Fibroblast of lung (primary cell): ENCODE measurements around the gene NEB. TPM values are rescaled to one million over a fixed set of nuclear protein-coding genes. Genes with fewer than 3 reads are reported as not detected.
"Not testable (repeated sequence)": the region's sequence is repeated elsewhere in the genome, so short reads cannot be mapped to it uniquely, and the experiment has no call there.

Experiments
- DNase-seq, 2 donors: peaks; one replicate each; pipeline versions ENCODE4 v3.0.0 to v3.0.0-alpha.2; 2010; ENCODE audit warnings: low read depth in 2 of 2
- H2AFZ ChIP-seq: 2 replicates; pipeline ENCODE4 v1.5.1; 2012; ENCODE audit warnings: low read length, control low read depth, inconsistent platforms
- H3K27ac ChIP-seq: 2 replicates; pipeline ENCODE4 v1.5.1; 2011; ENCODE audit warnings: low read length, control low read depth; ENCODE audit not compliant: insufficient read depth
- H3K27me3 ChIP-seq: 2 replicates; pipeline ENCODE4 v1.5.1; 2011; ENCODE audit warnings: mild to moderate bottlenecking, low read length; ENCODE audit not compliant: control insufficient read depth, insufficient read depth
- H3K36me3 ChIP-seq: 2 replicates; pipeline ENCODE4 v1.5.1; 2011; ENCODE audit warnings: low read length; ENCODE audit not compliant: control insufficient read depth, insufficient read depth
- H3K4me1 ChIP-seq: 2 replicates; pipeline ENCODE4 v1.5.1; 2011; ENCODE audit warnings: low read length; ENCODE audit not compliant: control insufficient read depth, insufficient read depth; ENCODE audit errors: extremely low read depth
- H3K4me2 ChIP-seq: 2 replicates; pipeline ENCODE4 v1.5.1; 2011; ENCODE audit warnings: low read length, control low read depth; ENCODE audit not compliant: insufficient read depth; ENCODE audit errors: extremely low read depth
- H3K4me3 ChIP-seq, 4 experiments: fragments of 200-600 bp in 1 of 4; sonication (generic) in 1 of 4; replicated peaks in 1 of 4; 2 replicates each; pipeline ENCODE4 v1.5.1; 2011 to 2016; ENCODE audit warnings: low read length in 4 of 4, low read depth in 3 of 4, mild to moderate bottlenecking in 3 of 4, control low read depth in 2 of 4, inconsistent platforms in 1 of 4, mixed read lengths in 1 of 4; ENCODE audit not compliant: insufficient read depth in 1 of 4; ENCODE audit errors: control extremely low read depth in 1 of 4
- H3K79me2 ChIP-seq: 2 replicates; pipeline ENCODE4 v1.5.1; 2012; ENCODE audit warnings: mild to moderate bottlenecking, low read length, inconsistent platforms; ENCODE audit not compliant: control insufficient read depth, insufficient read depth
- H3K9ac ChIP-seq: 2 replicates; pipeline ENCODE4 v1.5.1; 2011; ENCODE audit warnings: mild to moderate bottlenecking, low read length, control low read depth; ENCODE audit not compliant: insufficient read depth
- H3K9me3 ChIP-seq: 2 replicates; pipeline ENCODE4 v1.5.1; 2012; ENCODE audit warnings: low read depth, low read length; ENCODE audit not compliant: control insufficient read depth, insufficient read depth
- H4K20me1 ChIP-seq: 2 replicates; pipeline ENCODE4 v1.5.1; 2011; ENCODE audit warnings: low read length; ENCODE audit not compliant: control insufficient read depth, insufficient read depth; ENCODE audit errors: extremely low read depth
- CTCF ChIP-seq, 2 donors: IDR thresholded peaks in 1 of 2; conservative IDR thresholded peaks in 1 of 2; 1 replicate in 1 of 2; 2 replicates in 1 of 2; pipeline ENCODE4 v1.5.1; 2011 to 2012; ENCODE audit warnings: low read length in 2 of 2, control low read depth in 1 of 2, inconsistent platforms in 1 of 2, low read depth in 1 of 2, mild to moderate bottlenecking in 1 of 2
- EZH2 ChIP-seq: IDR thresholded peaks from 2 replicates; pipeline ENCODE4 v1.5.1; 2012; ENCODE audit warnings: low read length, control low read depth, mild to moderate bottlenecking; ENCODE audit errors: missing control alignments
- polyA plus RNA-seq, 2 donors: library from polyadenylated mRNA; depleted of rRNA in 1 of 2; stranded (reverse) in 1 of 2; unstranded in 1 of 2; fragments of >200 nt; gene quantifications; 2 replicates each; pipeline ENCODE4 v1.2.1, GENCODE V29; 2011 to 2012; ENCODE audit warnings: missing spikeins in 1 of 2
- total RNA-seq: library from RNA; depleted of rRNA; stranded (reverse); fragments of >200 nt; gene quantifications from 2 replicates; pipeline ENCODE4 v1.2.1, GENCODE V29; 2014

NEB gene
- total and polyA plus RNA-seq, 2 donors (not counting 1 experiment from before 2014, with no cell fraction given): 0.17 to 0.26 TPM

- Histone ChIP-seq H2AFZ (no peak overlapping the region), H3K27me3 (no peaks in the 10 kb centered on the region), H3K36me3 (no peaks in the 10 kb centered on the region), H3K4me1 (no peaks in the 10 kb centered on the region), H3K9ac (no peak overlapping the region), H4K20me1 (no peaks in the 10 kb centered on the region), H3K4me2 (no peak overlapping the region), H3K27ac (no peak overlapping the region), H3K4me3 (no peak overlapping the region), H3K79me2 (no peaks in the 10 kb centered on the region), H3K9me3 (no peaks in the 10 kb centered on the region)
- no peak for DNase-seq
- TF ChIP-seq EZH2: no peak
- TF ChIP-seq CTCF (conservative IDR thresholded peaks at IDR 0.05 in 1 of 2, IDR thresholded peaks at IDR 0.05 in 1 of 2; ENCODE audit: low read depth in 1 of 2, low read length in 2 of 2): no peak
Measured at GRCh38 chr2:151610310-151610709, 124.0 kb downstream of the NEB start.

GRCh38 chr2:151609705-151610104, 124.6 kb downstream of the NEB start:
- H3K36me3 ChIP-seq: no peaks in the 10 kb centered on the region
- H3K9me3 ChIP-seq: no peaks in the 10 kb centered on the region
- no peak for DNase-seq
- H3K4me3 ChIP-seq: no peak overlapping the region
- H3K4me1 ChIP-seq: no peaks in the 10 kb centered on the region
- H3K79me2 ChIP-seq: no peaks in the 10 kb centered on the region
- H2AFZ ChIP-seq: no peak overlapping the region
- no peak overlapping the region for H3K4me2 ChIP-seq
- H3K27me3 ChIP-seq: no peaks in the 10 kb centered on the region
- H3K27ac ChIP-seq: no peak overlapping the region
- H3K9ac ChIP-seq: no peak overlapping the region
- TF ChIP-seq EZH2 (no peak), CTCF (conservative IDR thresholded peaks at IDR 0.05 in 1 of 2, IDR thresholded peaks at IDR 0.05 in 1 of 2; ENCODE audit: low read depth in 1 of 2, low read length in 2 of 2) (no peak)
- H4K20me1 ChIP-seq: no peaks in the 10 kb centered on the region

- H2AFZ ChIP-seq, H3K27me3 ChIP-seq, H3K4me2 ChIP-seq, H3K4me1 ChIP-seq, H3K4me3 ChIP-seq, H3K9ac ChIP-seq, H3K36me3 ChIP-seq, H3K79me2 ChIP-seq, H3K27ac ChIP-seq, DNase-seq, H3K9me3 ChIP-seq, H4K20me1 ChIP-seq: not testable (repeated sequence)
Measured at GRCh38 chr2:151607459-151608424, 126.5 kb downstream of the NEB start.

- not testable (repeated sequence) for DNase-seq, H3K4me1 ChIP-seq, H3K27ac ChIP-seq, H2AFZ ChIP-seq, H3K4me2 ChIP-seq, H4K20me1 ChIP-seq, H3K9ac ChIP-seq, H3K36me3 ChIP-seq, H3K79me2 ChIP-seq, H3K9me3 ChIP-seq, H3K4me3 ChIP-seq, H3K27me3 ChIP-seq
Measured at GRCh38 chr2:151603530-151603929, 130.7 kb downstream of the NEB start.

GRCh38 chr2:151602402-151602801, 131.9 kb downstream of the NEB start:
- H3K27ac ChIP-seq, H3K4me1 ChIP-seq, H3K9ac ChIP-seq, H3K4me2 ChIP-seq, H2AFZ ChIP-seq, H3K36me3 ChIP-seq, H3K27me3 ChIP-seq, H3K79me2 ChIP-seq, H3K4me3 ChIP-seq, H3K9me3 ChIP-seq, H4K20me1 ChIP-seq, DNase-seq: not testable (repeated sequence)
